ENCODE data around the gene COG6.
A peak's percentile ranks its signal among the peaks of the same experiment; 100 is the strongest.

COG6 gene

GRCh38 chr13:39682788-39683187 is 27.3 kb downstream of the COG6 start:
- DNase-seq: no peak

- peak; percentile 42 to 58 for DNase-seq
Measured at GRCh38 chr13:39684531-39685137, 29.2 kb downstream of the COG6 start.

- DNase-seq: peak; percentile 21 to 47
Measured at GRCh38 chr13:39685652-39686051, 30.2 kb downstream of the COG6 start.

GRCh38 chr13:39688278-39688677 is 32.8 kb downstream of the COG6 start:
- DNase-seq: no peak

- DNase-seq: no peak
Measured at GRCh38 chr13:39688699-39689405, 33.4 kb downstream of the COG6 start.

- DNase-seq: no peak
Measured at GRCh38 chr13:39692660-39693438, 37.4 kb downstream of the COG6 start.

GRCh38 chr13:39699274-39699673 is 43.8 kb downstream of the COG6 start:
- peak; percentile 2 to 27 for DNase-seq

GRCh38 chr13:39712626-39713025 is 57.2 kb downstream of the COG6 start:
- DNase-seq: no peak

GRCh38 chr13:39729156-39729555 is 73.7 kb downstream of the COG6 start:
- DNase-seq: no peak

- DNase-seq: no peak
Measured at GRCh38 chr13:39734952-39735351, 79.5 kb downstream of the COG6 start.

- DNase-seq: no peak
Measured at GRCh38 chr13:39737047-39737446, 81.6 kb downstream of the COG6 start.

- DNase-seq: no peak
Measured at GRCh38 chr13:39740761-39741160, 85.3 kb downstream of the COG6 start.

GRCh38 chr13:39748961-39749360 is 93.5 kb downstream of the COG6 start:
- DNase-seq: peak in 1 of 2 donors; percentile 3

GRCh38 chr13:39749528-39749927 is 94.1 kb downstream of the COG6 start:
- no peak for DNase-seq

GRCh38 chr13:39751805-39752204 is 96.3 kb downstream of the COG6 start:
- DNase-seq: no peak

- no peak for DNase-seq
Measured at GRCh38 chr13:39760521-39760920, 105.1 kb downstream of the COG6 start.

GRCh38 chr13:39765801-39766463 is 110.5 kb downstream of the COG6 start:
- DNase-seq: no peak

GRCh38 chr13:39766464-39767158 is 111.1 kb downstream of the COG6 start:
- DNase-seq: no peak

GRCh38 chr13:39767791-39768517 is 112.5 kb downstream of the COG6 start:
- DNase-seq: no peak

GRCh38 chr13:39768962-39769361 is 113.5 kb downstream of the COG6 start:
- peak in 1 of 2 donors; percentile 8 for DNase-seq

GRCh38 chr13:39770221-39771090 is 115.0 kb downstream of the COG6 start:
- no peak for DNase-seq

Data from inflammatory macrophage treated with lipopolysaccharide for 1 hour (primary cell).